ENCODE results near the gene DEFB126. TPM values are rescaled to one million over a fixed set of nuclear protein-coding genes. Genes with fewer than 3 reads are reported as not detected.
"Not testable (repeated sequence)": the region's sequence is repeated elsewhere in the genome, so short reads cannot be mapped to it uniquely, and the experiment has no call there.

The DEFB126 gene
- total RNA-seq, 4 donors from 2014 or later: not detected

GRCh38 chr20:112396-112795, 30.0 kb upstream of the DEFB126 start:
- H3K27ac ChIP-seq: no peak overlapping the region

GRCh38 chr20:117518-117917, 24.9 kb upstream of the DEFB126 start:
- peaks cover 3% of the 10 kb centered on the region for H3K9me3 ChIP-seq
- no peaks in the 10 kb centered on the region for H3K4me1 ChIP-seq
- H3K27me3 ChIP-seq: peaks cover 25% of the 10 kb centered on the region
- no peak for TF ChIP-seq EP300 (IDR thresholded peaks at IDR 0.05)
- TF ChIP-seq POLR2AphosphoS5 (IDR thresholded peaks at IDR 0.05): no peak
- no peak for TF ChIP-seq POLR2A (IDR thresholded peaks at IDR 0.05)
- TF ChIP-seq CTCF (IDR thresholded peaks at IDR 0.05): no peak
- no peak overlapping the region for H3K27ac ChIP-seq
- DNase-seq (ENCODE audit: low spot score in 2 of 2): no peak
- no peaks in the 10 kb centered on the region for H3K36me3 ChIP-seq
- H3K4me3 ChIP-seq: no peak overlapping the region

More at GRCh38 chr20:112396-112795, 30.0 kb upstream of the DEFB126 start:
- no peaks in the 10 kb centered on the region for H3K36me3 ChIP-seq
- no peak overlapping the region for H3K4me3 ChIP-seq
- no peaks in the 10 kb centered on the region for H3K4me1 ChIP-seq
- peaks cover 3% of the 10 kb centered on the region for H3K9me3 ChIP-seq
- DNase-seq (ENCODE audit: low spot score in 2 of 2): no peak
- peaks cover 20% of the 10 kb centered on the region for H3K27me3 ChIP-seq
- TF ChIP-seq POLR2AphosphoS5 (IDR thresholded peaks at IDR 0.05): no peak
- no peak for TF ChIP-seq POLR2A (IDR thresholded peaks at IDR 0.05)
- TF ChIP-seq CTCF (IDR thresholded peaks at IDR 0.05): no peak
- TF ChIP-seq EP300 (IDR thresholded peaks at IDR 0.05): no peak

GRCh38 chr20:129786-130323, 12.5 kb upstream of the DEFB126 start:
- H3K27me3 ChIP-seq, H3K4me3 ChIP-seq: not testable (repeated sequence)
- 84% methylated on average over 21 of the region's 28 CpGs for WGBS

GRCh38 chr20:137668-138490, 4.5 kb upstream of the DEFB126 start:
- Histone ChIP-seq H3K27ac (no peak overlapping the region), H3K36me3 (no peaks in the 10 kb centered on the region), H3K4me3 (no peak overlapping the region), H3K4me1 (no peaks in the 10 kb centered on the region), H3K27me3 (peaks cover 24% of the 10 kb centered on the region), H3K9me3 (no peaks in the 10 kb centered on the region)
- 83% methylated on average over 11 of the region's 11 CpGs for WGBS
- TF ChIP-seq CTCF (IDR thresholded peaks at IDR 0.05): no peak
- TF ChIP-seq POLR2AphosphoS5 (IDR thresholded peaks at IDR 0.05): no peak
- no peak for TF ChIP-seq EP300 (IDR thresholded peaks at IDR 0.05)
- no peak for TF ChIP-seq POLR2A (IDR thresholded peaks at IDR 0.05)
- DNase-seq (ENCODE audit: low spot score in 2 of 2): no peak

More at GRCh38 chr20:129786-130323, 12.5 kb upstream of the DEFB126 start:
- not testable (repeated sequence) for H3K4me1 ChIP-seq; DNase-seq (ENCODE audit: low spot score in 2 of 2); H3K36me3 ChIP-seq; H3K9me3 ChIP-seq; H3K27ac ChIP-seq

GRCh38 chr20:145877-146276, 3.5 kb downstream of the DEFB126 start:
- Histone ChIP-seq H3K4me1 (no peaks in the 10 kb centered on the region), H3K4me3 (no peak overlapping the region), H3K27ac (no peak overlapping the region), H3K27me3 (peaks cover 26% of the 10 kb centered on the region), H3K36me3 (no peaks in the 10 kb centered on the region), H3K9me3 (no peaks in the 10 kb centered on the region)
- TF ChIP-seq POLR2AphosphoS5 (IDR thresholded peaks at IDR 0.05): no peak
- TF ChIP-seq EP300 (IDR thresholded peaks at IDR 0.05): no peak
- no peak for TF ChIP-seq POLR2A (IDR thresholded peaks at IDR 0.05)
- TF ChIP-seq CTCF (IDR thresholded peaks at IDR 0.05): no peak
- DNase-seq (ENCODE audit: low spot score in 2 of 2): no peak
- 61% methylated on average over 2 of the region's 2 CpGs for WGBS

Measured in suprapubic skin (tissue), 4 donors.